Transverse colon (tissue), 3 donors: ENCODE measurements around the gene ZNF621.

Experiments
- CTCF ChIP-seq, 5 experiments: fragments of 200-600 bp in 3 of 5; fragments of 450-650 bp in 2 of 5; sonication (generic) in 3 of 5; IDR thresholded peaks; 1 replicate in 2 of 5; 2 replicates in 3 of 5; pipeline ENCODE4 v1.5.1; 2016 to 2017; ENCODE audit warnings: antibody characterized with exemption in 5 of 5, inconsistent platforms in 3 of 5, mild to moderate bottlenecking in 2 of 5, moderate library complexity in 1 of 5
- EP300 ChIP-seq: sonication (generic); formaldehyde crosslinking; IDR thresholded peaks from one replicate; pipeline ENCODE4 v1.6.1; 2017; ENCODE audit warnings: antibody characterized with exemption, low read depth
- POLR2A ChIP-seq: fragments of 450-650 bp; IDR thresholded peaks from one replicate; pipeline ENCODE4 v1.6.1; 2016; ENCODE audit warnings: antibody characterized with exemption, mild to moderate bottlenecking, moderate library complexity

GRCh38 chr3:40487172-40487571 lies 37.6 kb upstream of the ZNF621 start:
- no peak for TF ChIP-seq CTCF (IDR thresholded peaks at IDR 0.05)
- TF ChIP-seq EP300, result no peak
- TF ChIP-seq POLR2A, result no peak
